WTC11 (cell line): Measurements from ENCODE around the gene ZNF646.

Source experiments
- CTCF ChIP-seq: fragments of 200-600 bp; IDR thresholded peaks from 2 replicates; pipeline ENCODE4 v1.8.0; 2022; ENCODE audit warnings: antibody characterized with exemption
- ESRRA ChIP-seq: sonication (generic); formaldehyde crosslinking; IDR thresholded peaks from 2 replicates; pipeline ENCODE4 v1.8.1; 2022; ENCODE audit warnings: mild to moderate bottlenecking, missing genetic modification reagents, borderline replicate concordance
- GABPB1 ChIP-seq: sonication (generic); formaldehyde crosslinking; IDR thresholded peaks from 2 replicates; pipeline ENCODE4 v1.8.1; 2023; ENCODE audit warnings: mild to moderate bottlenecking, missing genetic modification reagents
- MLX ChIP-seq: sonication (generic); formaldehyde crosslinking; IDR thresholded peaks from 2 replicates; pipeline ENCODE4 v1.8.1; 2023; ENCODE audit warnings: mild to moderate bottlenecking, missing genetic modification reagents, moderate library complexity
- NR2C2 ChIP-seq: sonication (generic); formaldehyde crosslinking; IDR thresholded peaks from 2 replicates; pipeline ENCODE4 v1.8.0; 2022; ENCODE audit warnings: mild to moderate bottlenecking, missing genetic modification reagents
- PRDM15 ChIP-seq: sonication (generic); formaldehyde crosslinking; IDR thresholded peaks from 2 replicates; pipeline ENCODE4 v1.8.0; 2022; ENCODE audit warnings: missing genetic modification reagents
- ZBTB21 ChIP-seq: sonication (generic); formaldehyde crosslinking; IDR thresholded peaks from 2 replicates; pipeline ENCODE4 v1.8.1; 2023; ENCODE audit warnings: mild to moderate bottlenecking, missing genetic modification reagents, borderline replicate concordance

GRCh38 chr16:31031276-31031675 lies 42.9 kb upstream of the ZNF646 start:
- TF ChIP-seq CTCF (no peak), MLX (CRISPR knock-in tag) (no peak), NR2C2 (CRISPR knock-in tag) (no peak), PRDM15 (no peak), GABPB1 (no peak), ZBTB21 (CRISPR knock-in tag) (no peak), ESRRA (no peak)
